Measurements from ENCODE around the gene OTOF. TPM values are rescaled to one million over a fixed set of nuclear protein-coding genes. Genes with fewer than 3 reads are reported as not detected.

The OTOF gene
- total RNA-seq, 1 donor from 2014 or later, result 33.8 TPM

DNA sequence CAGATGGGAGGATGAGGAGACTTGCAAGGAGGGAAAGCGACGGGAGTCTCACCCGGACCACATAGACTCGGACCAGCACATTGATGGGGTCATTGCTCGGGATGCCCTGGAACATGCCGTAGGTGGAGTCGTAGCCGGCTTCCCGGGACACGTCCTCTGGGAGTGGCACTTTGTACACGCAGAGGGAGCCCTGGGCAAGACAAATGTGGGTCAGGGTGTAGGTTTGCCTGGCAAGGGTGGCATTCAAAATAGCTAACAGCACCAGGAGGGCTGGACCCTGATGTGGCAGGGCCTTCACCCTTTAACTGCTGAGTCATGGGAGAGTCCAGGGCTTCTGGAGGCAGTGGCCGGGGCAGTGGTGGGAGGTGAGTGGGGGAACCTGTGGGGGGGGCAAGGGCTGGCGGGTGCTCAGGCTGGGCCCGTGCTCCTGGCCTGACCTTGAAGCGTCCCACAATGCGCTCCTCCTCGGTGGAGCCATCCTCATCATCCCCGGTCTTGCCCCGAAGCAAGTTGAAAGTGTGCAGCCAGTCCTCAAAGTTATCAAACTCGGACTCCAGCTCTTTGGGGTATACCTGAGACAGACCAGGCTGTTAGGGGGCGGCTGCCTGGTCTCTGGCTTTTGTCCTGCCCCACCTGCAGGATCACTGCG is 11.1 kb downstream of the OTOF start:
- DNase-seq (ENCODE audit: low read depth), result no peak

DNA sequence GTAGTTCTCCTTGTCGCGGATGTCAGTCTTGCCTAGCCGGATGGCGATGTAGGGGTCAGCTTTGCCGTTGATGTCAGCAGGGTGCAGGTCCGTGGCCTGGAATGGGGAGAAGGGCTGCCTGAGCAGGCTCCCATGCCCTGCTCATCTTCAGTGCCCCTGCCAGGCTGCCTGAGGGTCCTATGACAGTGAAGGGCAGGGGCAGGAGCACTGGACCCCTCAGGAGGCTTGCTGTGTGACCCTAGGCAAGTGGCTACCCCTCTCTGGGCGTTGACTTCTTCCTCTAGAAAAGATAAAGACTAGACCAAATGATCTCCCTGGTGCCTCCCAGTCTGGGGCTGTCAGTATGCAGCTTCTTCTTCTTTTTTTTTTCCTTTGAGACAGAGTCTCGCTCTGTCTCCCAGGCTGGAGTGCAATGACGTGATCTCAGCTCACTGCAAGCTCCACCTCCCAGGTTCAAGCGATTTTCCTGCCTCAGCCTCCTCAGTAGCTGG is 11.9 kb downstream of the OTOF start:
- no peak for DNase-seq (ENCODE audit: low read depth)

DNA sequence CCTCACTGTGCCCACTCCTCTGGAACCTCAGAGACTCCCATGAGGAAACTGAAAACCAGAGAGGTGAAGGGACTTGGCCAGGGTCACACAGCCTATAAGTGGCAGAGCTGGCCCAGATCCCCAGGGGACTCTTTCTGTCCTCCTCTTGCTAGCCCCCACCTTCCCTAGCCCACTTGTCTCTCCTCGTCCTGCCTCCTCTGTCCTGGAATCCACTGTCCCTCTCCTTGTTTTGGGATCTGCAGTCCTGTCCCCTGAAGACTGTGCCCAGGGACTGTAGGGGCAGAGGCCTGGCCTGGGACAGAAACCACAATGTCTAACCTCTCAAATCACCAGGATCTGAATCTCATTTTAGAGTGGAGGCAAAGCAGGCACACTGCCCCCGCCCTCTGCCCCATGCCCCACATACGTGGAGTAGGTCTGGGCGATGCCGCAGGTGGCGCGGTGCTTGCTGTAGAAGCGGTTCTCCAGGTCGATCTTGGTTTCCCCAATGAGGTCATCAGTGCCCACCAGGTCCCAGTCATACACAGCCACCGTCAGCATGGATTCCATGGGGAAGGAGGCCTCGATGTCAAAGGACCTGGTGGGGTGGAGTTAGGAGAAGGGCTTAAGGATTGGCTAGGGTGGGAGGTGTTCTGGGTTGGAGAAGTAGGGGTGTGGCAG is 12.5 kb downstream of the OTOF start:
- DNase-seq (ENCODE audit: low read depth), result no peak

DNA sequence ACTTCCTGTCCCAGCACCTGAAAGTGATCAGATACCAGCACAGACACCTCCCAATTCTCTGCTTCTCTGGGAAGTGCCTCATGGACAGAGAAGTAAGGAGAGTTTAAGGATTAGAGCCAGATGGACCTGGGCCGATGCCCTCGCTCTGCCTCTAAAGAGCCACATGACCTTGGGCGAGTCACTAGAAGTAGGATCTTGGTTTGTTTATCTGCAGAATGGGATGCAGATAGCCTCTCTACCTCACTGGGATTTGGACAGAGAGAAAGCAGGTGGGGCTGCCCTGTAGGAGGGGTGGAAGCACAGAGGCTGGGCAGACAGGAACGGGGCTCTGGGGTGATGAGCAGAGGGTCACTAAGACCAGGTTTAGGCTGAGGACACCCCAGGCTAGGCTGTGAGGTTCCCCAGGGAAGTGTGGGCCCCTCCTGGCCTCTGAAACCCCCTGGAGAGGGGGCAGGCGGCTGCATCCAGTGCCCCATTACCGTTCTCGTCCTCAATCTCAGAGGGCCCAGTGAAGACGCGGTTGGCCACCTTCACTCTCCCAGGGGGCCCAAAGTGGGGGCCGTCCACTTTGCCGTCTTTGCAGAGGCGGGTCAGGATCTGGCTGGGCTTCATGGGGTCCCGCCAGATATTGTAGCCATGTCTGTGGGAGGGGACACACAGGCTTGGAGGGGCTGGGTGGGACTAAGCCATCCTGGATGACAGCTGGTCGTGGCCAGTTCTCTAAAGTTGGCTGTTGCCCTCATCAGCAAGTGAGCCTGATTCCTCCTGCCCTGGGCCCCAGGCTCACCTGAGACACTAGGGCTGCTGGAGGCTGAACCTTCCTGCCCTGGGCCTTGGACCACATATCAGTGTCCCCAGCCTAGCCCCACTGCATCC is 13.3 kb downstream of the OTOF start:
- DNase-seq (ENCODE audit: low read depth), result no peak

DNA sequence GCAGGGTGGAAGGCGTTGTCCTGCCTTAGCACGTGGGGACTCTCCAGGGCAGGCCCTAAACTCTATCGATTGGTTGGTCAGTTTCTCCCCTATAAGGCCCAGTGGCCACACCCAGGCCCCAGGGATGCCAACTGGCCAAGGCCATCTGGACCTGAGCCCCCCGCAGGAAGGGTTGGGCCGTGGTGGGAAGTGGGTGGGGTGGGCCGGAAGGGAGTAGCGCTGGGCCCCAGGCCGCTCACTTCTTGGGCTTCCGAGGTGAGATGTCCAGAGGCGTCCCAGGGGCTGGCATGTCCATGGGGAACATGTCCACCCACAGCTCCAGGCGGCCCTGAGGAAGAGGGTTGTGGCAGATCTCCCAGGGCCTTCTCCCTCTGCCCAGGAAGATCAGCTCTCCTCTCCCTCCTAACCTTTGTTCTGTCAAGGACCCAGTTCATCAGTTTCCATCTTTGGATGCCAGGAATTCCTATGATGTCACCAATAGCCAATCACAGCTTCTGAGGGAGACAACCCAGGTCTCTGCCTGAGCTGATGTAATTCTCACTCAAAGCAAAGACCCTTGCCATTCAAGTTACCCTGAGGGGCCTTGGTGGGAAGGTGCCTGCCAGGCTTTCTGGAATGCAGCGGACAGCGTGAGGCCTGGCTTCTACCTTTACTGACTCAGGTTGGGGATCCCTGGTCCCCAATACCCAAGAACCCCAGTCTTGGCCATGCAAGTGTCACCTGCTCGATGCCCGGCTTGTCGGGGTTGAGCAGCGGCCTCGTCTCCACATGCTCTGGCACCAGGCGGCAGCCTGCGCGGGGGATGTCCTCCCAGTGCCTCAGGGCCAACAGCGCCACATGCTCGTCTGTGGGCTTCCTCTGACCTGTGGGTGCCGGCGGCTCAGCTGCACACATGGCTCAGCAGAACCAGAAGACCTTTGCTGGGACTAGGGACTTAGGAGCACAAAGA is 14.4 kb downstream of the OTOF start:
- DNase-seq (ENCODE audit: low read depth), result no peak

DNA sequence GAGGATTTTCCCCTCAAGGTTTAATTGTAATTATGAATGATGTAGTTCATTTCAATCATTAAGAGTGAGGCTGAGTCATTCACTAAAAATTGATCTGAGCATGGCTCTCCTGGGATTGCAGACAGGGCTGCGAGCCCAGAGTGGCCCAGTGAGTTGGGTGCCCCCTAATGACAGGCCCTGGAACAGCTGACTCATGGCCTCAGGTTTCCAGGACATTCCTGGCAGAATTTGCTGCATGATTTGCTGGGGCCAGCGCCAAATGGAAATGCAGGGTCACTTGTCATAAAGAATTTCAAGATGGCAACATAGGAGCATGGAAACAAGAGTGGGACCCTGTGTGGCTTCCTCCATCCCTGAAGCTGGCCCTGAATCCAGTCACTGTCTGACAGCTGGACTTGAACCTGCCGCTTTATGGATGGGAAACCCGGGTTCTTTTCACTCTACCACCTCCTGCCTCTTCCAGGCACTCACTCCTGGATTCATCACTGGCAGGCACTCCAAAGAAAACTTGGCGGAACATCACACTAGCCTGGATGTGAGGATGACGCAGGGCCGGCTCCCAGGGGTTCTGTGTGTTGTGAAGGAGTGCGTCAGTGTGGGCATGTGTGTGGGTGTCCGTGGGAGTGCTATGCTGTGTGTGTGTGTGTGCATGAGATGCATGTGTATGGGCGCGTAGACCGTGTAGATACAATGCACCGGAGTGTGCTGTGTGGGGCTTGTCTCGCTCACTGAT is 15.2 kb downstream of the OTOF start:
- peak; percentile 68 for DNase-seq (ENCODE audit: low read depth)

DNA sequence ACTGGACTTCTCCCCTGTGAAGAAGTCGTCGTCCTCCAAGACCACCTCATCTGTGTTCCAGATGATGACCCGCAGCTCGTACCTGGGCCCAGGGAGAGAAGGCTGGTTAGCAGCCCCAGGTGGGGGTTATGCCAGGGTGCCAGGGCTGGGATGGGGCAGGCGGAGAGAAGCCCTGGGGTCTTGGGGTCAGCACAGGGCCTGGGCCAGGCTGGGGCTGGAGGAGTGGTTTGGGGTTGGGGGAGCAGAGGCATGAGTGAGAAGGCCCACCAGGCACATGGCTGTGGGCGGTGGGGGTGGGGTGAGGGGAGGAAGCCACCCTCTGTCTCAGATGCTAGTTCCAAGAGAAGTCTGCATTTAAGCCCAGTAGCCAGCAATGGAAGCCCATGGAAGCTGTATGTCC is 15.8 kb downstream of the OTOF start:
- DNase-seq (ENCODE audit: low read depth), result no peak

DNA sequence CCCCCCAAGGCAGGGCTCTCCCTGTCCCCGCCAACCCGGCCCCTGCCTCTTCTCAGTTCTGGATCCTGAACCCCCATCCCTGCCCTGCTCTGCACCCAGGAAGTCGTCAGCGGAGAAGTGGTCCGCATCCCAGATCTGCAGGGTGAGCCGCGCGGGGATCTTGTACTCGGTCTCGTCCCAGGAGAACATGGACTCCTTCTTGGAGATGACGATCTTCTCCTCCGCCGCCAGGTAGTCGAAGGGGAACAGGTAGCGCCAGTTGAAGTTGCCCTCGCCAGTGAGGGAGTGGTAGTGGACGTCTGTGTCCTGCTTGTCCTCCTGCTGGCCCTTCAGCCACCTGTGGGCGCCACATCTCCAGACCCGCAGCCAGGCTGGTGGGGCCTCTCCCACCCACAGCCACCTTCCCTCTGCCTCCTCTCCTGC is 16.3 kb downstream of the OTOF start:
- no peak for DNase-seq (ENCODE audit: low read depth)

DNA sequence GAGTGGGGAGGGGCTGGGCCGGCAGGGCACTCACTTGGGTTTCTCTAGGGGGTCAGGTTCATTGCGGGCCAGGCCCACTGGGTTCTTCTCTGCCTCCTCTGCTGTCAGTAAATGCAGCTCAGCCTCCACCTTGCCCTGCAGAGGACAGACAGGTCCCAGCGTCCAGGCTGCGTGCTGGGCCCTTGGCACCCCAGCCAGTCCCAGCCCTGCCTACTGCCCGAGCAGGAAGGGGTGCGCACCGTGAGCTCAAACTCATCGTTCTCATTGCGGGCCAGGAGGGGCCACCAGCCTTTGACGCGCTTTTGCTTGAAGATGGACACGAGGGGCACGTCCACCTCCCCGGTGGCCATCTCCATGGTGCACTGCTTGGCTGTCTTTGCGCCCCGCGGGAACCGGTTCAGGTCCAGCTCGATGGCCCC is 17.3 kb downstream of the OTOF start:
- no peak for DNase-seq (ENCODE audit: low read depth)

DNA sequence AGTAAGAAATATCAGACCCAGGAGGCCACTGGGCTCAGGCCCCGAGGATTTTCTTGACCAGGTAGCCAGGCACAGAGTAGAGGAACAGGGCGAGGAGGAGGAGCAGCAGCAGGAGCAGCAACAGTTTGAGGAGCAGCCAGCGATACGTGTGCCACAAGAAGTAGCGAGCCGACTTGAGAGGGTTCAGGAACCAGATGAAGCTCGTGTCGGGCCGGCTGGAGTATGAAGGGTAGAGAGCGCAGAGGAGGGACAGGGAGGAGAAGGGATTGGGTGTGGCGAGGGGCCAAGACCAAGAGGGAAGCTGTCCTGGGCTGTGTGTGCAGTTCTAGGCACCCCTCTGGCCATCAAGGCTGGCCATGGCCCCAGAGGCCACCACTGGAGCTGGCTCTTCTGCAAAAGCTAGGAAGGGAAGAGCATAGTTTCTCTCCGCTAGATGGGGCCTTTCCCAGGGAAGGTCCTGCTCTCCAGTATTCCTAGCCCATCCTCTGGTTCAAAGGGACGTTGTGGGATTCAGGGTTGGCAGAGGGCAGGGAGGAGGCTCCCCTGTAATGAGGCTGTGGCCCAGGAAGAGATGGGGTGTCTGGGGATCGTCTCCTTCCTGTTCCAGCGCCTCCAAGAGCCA is 17.8 kb downstream of the OTOF start:
- no peak for DNase-seq (ENCODE audit: low read depth)

DNA sequence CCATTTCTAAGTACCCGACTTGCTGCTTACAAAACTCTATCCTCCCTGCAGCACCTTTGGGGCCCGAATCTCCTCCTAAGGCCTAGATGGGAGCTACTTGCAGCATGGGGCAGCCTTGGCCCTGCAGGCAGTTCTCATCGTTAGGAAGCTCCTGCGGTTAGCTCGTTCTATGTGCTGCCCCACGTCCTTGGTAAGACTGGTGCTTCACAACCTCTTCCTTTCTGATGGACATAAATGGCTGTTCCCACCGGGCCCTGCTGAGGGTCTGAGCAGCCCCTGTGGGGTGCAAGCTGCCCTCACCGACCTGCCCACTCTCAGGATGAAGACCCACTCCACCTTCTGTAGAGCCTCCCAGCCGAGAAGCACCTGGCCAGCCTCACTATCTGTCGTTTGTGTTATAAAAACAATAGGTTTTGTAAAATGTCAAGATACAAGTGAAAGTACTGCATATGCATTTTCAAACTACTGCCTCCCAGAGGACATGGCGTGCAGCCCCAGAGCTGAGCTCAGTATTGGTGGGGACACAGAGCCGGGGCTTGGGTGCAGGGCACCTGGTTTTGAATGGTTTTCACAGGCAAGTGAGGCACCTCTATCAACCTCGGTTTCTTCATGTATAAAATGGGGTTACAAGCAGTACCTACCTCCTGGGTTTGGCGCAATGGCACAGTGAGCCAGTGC is 19.4 kb downstream of the OTOF start:
- DNase-seq (ENCODE audit: low read depth), result no peak

DNA sequence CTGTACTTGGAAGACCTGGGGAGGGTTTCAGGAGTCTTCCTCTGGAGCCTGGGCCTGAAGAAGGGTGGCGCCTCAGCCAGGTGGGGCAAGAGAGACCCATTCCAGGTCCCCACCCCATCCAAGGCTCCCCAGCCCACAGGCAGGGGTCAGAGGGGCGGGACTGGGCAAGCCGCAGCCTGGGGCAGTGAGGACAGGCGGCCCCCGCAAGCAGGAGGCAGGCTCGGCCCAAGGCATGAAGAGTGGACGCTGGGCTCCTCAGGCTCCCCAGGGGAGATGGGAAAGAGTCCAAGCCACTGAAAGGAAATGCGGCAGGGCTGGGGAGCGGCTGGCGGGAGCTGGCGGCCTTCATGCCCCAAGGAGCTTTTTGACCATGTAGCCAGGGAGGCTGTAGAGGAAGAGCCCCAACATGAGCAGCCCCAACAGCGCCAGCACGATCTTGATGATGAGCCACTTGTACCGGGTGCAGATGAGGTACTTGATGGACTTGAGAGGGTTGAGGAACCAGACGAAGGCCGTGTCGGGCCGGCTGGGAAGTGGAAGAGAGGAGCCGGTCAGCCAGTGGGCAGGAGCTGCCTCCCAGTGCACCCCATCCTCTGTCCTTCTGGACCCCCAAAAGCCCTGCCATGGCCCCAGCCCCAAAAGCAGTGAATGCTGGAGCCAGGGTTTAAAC is 20.1 kb downstream of the OTOF start:
- no peak for DNase-seq (ENCODE audit: low read depth)

DNA sequence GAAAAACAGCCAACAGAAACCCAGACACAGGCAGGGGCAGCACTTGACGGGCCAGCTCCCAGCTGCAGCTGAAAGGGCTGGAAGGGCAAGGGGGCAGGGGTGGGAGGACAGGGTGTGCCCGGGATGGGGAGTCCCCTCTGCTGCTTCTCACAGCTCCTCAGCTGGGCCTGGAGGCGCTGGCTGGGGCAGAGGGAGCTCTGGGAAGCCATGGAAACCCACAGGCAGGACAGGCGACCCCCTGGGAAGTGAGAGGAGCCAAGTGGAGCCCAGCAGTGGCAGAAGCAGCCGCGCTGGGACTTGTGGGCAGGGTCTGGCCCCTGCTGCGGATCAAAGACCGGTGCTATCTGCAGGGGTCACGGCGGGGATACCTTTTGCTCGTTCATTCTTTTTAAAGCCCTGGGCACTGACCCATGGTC is 20.7 kb downstream of the OTOF start:
- no peak for DNase-seq (ENCODE audit: low read depth)

DNA sequence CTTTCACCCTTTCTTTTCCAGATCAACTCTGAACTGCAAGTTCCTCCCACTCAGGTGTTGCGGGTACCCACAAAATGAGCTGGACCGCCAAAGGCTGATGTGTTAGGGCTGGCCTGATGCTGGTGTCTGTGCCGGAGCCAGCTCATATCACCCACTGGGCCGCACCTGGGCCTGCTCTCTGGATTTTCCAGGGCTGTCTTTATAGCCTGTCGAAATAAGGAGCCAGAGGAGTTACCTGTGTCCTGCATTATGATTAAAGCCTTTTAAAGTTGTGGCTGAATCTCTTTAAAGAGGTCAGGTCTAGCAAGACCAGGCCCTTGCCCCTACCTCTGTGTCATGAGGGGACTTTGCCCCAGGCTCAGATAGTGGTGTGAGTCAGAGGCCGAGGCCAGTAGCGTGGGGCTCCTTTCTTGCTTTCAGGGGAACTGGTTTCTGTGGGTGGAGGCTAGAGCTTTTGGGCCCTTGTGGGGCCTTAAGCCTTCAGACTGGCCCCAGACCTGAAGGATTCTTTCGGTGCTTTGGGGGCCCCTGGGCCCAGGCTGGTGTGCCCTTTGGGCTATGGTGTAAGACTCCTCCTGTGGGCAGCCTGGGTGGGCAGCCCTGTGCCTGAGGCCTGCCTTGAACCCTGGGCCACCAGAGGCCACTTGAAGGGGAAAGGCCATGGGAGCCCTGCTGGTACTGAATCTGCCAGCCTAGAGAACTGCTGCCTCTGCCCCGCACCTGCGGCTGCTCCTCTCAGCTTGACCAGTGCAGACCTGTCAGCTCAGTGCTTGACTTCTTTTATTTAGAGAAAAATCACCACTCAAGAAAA is 21.3 kb downstream of the OTOF start:
- DNase-seq (ENCODE audit: low read depth), result no peak

DNA sequence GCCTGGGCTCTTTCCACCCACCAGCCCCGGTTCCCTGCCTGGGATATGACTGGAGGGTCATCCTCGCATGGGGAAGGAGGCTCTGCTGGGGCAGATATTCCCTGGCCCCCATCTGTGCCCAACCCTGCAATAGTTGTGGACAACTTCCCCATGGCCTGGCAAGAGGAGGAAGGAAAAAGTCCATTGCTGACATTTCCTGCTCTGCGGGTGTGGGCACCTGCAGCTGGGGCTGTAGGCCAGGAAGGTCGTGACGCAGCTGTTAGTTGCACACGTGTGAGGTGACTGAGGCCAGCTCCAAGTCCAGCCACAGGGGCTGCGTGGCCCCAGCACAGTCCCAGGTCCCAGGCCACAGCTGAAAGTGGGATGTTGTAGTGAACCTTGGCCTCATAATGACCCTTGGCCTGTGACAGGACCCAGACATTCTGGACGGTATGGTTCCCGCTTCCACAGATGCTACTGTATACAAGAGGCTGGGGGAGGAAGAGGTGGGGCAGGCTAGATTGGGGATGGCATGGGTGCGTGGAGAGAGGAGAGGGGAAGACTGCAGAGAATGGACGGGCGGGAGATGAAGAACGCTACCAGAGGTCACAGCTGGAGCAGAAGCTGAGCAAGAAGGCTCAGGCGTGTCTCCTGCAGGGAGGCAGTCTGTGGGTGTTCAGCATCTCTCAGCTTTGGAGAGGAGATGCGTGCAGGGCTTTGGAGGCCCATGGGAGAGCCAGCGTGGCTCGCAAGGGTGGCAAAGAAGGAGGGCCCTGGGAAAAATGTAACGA is 22.1 kb downstream of the OTOF start:
- no peak for DNase-seq (ENCODE audit: low read depth)

DNA sequence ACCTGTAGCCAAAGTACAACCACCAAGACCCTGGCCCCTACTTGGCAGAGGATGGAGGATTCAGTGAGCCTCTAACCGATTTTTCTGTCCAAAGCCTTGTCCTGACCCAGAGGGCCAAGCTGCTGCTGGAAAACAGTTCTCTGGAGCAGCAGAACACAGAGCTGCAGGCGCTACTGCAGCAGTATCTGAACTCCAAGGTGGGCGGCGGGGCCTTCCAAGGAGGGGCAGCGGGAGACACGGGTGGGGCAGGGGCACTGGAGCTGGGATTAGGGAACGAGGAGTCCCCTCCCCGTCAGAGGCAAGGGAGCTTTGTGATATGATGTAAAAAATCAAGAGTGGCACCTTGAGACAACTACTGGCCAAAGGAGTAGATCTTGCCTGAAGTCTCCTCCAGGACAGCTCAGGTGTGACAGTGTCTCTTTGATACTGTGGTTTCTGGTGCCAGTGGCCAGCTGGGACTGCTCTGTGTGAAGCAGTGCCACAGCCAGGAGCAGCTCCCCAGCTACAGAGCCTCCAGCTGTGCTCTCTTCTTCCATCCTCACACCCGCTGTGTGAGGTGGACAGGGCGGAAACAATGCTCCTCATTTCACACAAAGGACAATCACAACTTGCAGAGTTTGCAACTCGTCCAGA is 22.8 kb downstream of the OTOF start:
- DNase-seq (ENCODE audit: low read depth), result no peak

All from myocyte (in vitro differentiated cells).